ENCODE results near the gene ZNF470.

The ZNF470 gene

GRCh38 chr19:56577719-56578602 lies 10.7 kb downstream of the ZNF470 start:
- DNase-seq (ENCODE audit: low read depth), result no peak
- no peak overlapping the region for H3K4me3 ChIP-seq (ENCODE audit: control insufficient read depth, low read depth, low read length)
- no peak for TF ChIP-seq CTCF (conservative IDR thresholded peaks at IDR 0.05; ENCODE audit: control insufficient read depth, insufficient read depth, low read depth, low read length)

GRCh38 chr19:56594446-56594782 lies 27.1 kb downstream of the ZNF470 start:
- DNase-seq (ENCODE audit: low read depth), result no peak
- peak overlapping the region; percentile 89 for H3K4me3 ChIP-seq (ENCODE audit: control insufficient read depth, low read depth, low read length)
- no peak for TF ChIP-seq CTCF (conservative IDR thresholded peaks at IDR 0.05; ENCODE audit: control insufficient read depth, insufficient read depth, low read depth, low read length)

- no peak for TF ChIP-seq CTCF (conservative IDR thresholded peaks at IDR 0.05; ENCODE audit: control insufficient read depth, insufficient read depth, low read depth, low read length)
- peak; percentile 81 for DNase-seq (ENCODE audit: low read depth)
- peak within 1 kb of the TSS; percentile 89 for H3K4me3 ChIP-seq (ENCODE audit: control insufficient read depth, low read depth, low read length)
Measured at GRCh38 chr19:56594783-56595547, 27.7 kb downstream of the ZNF470 start, which contains the start of gene ZNF71. TSS of gene ZNF71 (plus strand) at chr19:56595302. CDS start at chr19:56601559, 6,257 bp downstream.

GRCh38 chr19:56595548-56595899 lies 28.3 kb downstream of the ZNF470 start:
- peak overlapping the region; percentile 89 for H3K4me3 ChIP-seq (ENCODE audit: control insufficient read depth, low read depth, low read length)
- peak; percentile 17 for DNase-seq (ENCODE audit: low read depth)
- TF ChIP-seq CTCF (conservative IDR thresholded peaks at IDR 0.05; ENCODE audit: control insufficient read depth, insufficient read depth, low read depth, low read length), result no peak

GRCh38 chr19:56596676-56597075 lies 29.4 kb downstream of the ZNF470 start:
- no peak for TF ChIP-seq CTCF (conservative IDR thresholded peaks at IDR 0.05; ENCODE audit: control insufficient read depth, insufficient read depth, low read depth, low read length)
- no peak overlapping the region for H3K4me3 ChIP-seq (ENCODE audit: control insufficient read depth, low read depth, low read length)
- no peak for DNase-seq (ENCODE audit: low read depth)

GRCh38 chr19:56597696-56598095 lies 30.4 kb downstream of the ZNF470 start:
- H3K4me3 ChIP-seq (ENCODE audit: control insufficient read depth, low read depth, low read length), result no peak overlapping the region
- peak; percentile 35 for DNase-seq (ENCODE audit: low read depth)
- no peak for TF ChIP-seq CTCF (conservative IDR thresholded peaks at IDR 0.05; ENCODE audit: control insufficient read depth, insufficient read depth, low read depth, low read length)

All from fibroblast of mammary gland (primary cell).